Activated CD8-positive, alpha-beta memory T cell treated with anti-CD3 and anti-CD28 coated beads for 48 hours (primary cell): ENCODE measurements around the gene CYB561A3.
"Not testable (repeated sequence)": the region's sequence is repeated elsewhere in the genome, so short reads cannot be mapped to it uniquely, and the experiment has no call there.

ENCODE experiments used
- DNase-seq, 3 experiments: peaks; one replicate each; pipeline ENCODE4 v3.0.0-alpha.2; 2020; ENCODE audit warnings: low read depth in 2 of 3, low spot score in 2 of 3

The CYB561A3 gene, protein sequence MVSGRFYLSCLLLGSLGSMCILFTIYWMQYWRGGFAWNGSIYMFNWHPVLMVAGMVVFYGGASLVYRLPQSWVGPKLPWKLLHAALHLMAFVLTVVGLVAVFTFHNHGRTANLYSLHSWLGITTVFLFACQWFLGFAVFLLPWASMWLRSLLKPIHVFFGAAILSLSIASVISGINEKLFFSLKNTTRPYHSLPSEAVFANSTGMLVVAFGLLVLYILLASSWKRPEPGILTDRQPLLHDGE

DNA sequence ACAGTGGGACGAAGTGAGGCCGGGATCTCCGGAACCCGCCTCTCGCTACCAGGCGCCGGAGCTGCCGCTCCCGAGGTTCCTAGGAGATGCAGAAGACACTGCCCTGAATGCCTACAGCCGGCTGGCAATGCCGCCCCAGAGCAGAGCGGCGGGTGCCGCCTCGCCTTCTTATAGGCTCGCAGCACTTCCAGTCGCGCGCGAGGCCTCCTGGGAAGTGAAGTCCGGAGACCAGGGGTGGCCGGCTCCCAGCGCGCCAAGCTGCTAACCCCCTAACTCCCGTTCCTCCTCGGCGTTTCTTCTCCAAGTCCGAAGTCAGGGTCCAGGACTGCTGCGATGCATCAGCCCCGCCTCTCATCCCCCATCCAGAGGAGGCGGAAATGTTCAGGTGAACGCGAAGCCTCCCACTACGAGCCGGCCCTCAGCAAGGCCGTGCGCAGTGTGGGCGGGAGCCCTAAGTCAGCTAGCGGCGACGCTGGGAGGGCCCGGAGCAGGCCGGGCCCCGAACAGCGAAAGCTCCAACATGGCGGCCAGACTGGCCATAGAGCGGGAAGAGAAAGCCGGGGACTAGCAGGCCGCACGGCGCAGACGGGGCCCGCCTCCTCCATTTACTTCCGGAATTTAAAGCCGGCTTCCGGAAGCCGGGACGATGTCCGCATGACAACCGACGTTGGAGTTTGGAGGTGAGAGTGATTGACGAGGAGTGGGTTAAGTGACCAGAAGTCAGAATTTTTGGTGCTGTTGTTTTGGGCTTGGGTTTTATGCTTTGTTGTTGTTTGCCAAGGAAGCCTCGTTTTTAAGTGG is at the start of gene CYB561A3, which contains the start of gene TMEM138:
TSS of gene CYB561A3 (minus strand) at position 142 of the 801 bp plus-strand sequence. CDS start 5,169 bp downstream, outside the sequence.
TSS of gene TMEM138 (plus strand) at position 634 of the 801 bp plus-strand sequence. CDS start 2,017 bp downstream, outside the sequence.
- peak; percentile 72 to 85 (median 72) for DNase-seq

DNA sequence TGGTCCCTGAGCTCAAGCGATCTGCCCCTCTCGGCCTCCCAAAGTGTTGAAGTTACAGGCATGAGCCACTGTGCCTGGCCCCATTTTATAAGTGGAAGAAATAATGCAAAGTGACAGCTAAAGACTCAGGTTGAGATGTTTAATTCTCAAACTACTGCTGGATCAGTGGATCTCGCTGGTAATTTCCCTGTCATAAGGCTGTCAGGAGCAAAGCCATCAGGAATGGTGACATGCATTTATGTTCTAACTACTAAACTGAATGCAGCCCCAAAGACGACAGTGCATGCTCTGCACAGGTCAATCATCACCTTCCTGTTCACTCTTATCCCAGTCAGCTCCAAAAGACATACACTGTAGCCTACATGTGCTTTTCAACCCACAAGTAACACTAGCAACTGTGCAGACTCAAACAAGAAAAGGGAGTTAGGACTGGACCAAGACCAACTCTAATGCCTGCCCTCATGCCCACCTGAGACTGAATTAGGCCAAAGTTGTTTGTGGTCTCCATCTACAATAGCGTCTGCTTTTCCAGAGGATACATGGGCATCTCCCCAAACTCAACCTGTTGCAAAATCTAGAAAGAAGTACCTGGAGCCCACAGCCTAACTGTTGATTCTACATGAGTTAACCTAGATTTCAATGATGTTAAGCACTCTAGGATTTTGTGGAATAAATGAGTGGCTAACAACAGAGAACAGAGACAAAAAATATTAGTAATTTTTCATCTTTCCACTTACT is 45.5 kb upstream of the CYB561A3 start:
- no peak for DNase-seq

DNA sequence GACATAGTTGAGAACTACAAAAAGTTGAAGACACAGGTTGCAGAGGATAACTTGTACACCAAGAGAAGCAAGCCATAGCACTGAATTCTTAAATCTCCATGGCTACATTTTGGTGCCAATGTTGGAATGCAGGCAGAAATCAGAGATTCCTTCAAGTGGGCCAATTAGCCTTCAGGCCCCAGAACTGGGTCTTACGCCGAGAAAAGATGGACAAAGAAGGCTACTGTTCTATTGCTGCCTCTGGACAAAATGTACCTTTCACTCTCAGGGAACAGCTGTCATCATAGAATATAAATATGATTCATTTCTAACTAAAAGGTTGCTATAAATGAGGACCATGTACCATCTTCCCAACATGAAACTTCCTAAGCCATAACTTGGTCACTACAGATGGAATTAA is 44.4 kb upstream of the CYB561A3 start:
- no peak for DNase-seq

DNA sequence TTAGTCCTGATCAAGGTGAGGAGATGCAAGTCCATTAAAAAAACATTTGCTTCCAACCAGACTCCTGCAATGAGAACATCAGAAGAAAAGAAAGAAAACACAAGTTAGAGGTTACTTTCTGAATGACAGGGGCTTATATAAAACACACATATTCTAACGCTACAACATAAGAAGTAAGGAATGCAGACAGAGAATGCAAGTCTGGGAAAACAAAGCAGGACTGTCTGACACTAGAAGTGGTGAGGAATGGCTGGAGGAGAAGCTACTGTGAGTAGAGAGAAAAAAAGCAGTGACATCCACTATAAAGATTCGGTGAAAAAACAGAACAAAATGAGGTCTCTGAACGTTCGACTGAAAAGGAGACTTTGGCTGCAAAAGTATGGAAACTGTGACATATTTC is 43.0 kb upstream of the CYB561A3 start:
- no peak for DNase-seq

DNA sequence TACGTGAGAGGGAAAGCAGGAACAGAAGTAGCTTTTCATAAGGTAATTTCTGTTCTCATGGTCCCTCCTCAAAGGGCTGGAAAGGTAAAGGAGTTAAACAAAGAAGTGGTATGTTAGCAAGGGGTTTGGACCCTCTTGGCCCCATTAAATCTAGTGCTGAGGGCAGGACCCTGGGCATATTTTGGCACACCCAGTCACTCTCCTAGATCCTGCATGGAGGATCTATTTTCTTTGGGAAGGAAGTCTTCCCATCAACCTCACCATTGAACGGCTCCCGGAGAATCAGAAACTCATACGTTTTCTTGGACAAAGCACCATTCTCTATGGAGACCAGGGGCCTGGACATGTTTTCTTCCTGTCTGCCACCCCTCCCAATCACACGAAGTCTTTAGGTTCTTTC is 42.4 kb upstream of the CYB561A3 start:
- no peak for DNase-seq

DNA sequence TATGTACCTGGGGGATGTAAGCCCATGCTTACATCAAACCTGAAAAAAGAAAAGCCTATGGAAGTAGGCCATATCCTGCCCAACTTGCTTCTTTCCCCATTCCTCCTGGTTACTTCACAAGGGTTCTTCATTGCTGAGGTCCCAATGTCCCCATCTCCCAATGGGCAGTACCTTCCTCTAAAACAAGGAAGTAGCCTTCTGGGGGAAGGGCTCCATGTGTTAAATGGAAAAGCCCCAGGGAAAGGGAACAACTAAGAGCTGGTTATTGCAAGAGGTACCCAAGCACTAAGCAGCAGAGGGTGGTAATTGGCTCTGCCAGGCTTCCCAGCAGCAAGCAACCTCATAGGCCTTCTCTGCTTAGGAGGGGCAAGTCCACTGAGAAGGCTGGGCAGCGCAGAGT is 42.0 kb upstream of the CYB561A3 start:
- no peak for DNase-seq

DNA sequence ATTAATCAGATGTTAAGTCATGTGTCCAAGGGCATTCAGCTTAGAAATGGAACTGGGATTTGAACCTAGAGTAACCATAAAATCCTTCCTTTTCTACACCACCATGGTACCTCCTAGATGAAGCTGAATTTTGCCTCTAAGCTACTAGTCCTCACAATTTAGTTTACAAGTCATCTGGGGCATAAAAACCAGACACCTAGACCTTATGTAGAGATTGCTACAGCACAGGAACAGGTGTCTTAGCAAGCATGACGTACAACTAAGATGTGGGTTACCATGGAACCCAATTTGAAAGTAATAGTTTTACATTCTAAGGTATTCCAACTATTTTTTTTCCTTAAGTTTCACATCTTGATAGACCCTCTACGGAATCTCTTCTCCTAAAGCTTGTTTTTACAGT is 39.9 kb upstream of the CYB561A3 start:
- no peak for DNase-seq

DNA sequence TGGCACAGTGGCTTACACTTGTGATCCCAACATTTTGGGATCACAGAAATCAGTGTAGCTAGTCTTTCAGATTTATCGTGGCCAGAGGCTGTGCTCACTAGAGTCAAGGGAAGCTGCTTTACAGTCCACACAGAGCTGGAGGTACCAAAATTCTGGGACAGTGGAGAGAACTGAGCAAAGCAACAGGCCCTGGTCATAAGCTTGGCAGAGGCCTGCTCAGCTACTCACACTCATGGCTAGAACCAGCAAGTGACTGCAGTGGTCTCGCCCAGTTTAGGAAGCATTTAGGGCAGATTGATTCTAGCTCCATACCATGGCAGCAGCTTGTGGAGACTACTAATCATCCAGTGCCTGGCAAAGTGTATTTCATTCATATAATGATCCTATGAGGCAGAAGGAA is 39.5 kb upstream of the CYB561A3 start:
- no peak for DNase-seq

DNA sequence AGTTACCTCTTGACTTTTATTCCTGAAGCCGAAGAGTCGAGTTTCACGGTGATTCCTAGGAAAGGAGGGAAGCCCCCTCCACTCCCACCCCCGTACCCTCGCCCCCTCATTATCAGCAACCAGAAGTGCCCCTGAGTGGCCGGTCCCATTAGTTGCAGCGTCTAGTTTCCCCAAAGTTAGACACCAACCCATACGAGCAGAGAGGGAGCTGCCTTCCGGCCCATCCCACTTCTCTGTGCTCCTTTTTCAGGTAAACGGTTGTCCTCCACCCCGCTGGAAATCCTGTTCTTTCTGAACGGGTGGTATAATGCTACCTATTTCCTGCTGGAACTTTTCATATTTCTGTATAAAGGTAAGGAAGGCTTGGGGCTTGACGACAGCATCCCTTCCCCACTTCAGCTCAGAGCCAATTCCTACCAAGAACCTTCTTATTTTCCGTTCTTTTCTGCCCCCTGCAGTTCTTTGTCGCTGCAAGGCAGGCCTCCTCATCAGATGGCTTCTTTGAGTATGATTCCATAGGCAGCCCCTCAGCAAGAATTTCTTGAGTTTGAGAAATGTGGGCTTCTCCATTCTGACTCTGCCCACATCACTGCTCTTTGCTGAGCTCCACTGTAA is 31.4 kb upstream of the CYB561A3 start:
- DNase-seq: no peak

DNA sequence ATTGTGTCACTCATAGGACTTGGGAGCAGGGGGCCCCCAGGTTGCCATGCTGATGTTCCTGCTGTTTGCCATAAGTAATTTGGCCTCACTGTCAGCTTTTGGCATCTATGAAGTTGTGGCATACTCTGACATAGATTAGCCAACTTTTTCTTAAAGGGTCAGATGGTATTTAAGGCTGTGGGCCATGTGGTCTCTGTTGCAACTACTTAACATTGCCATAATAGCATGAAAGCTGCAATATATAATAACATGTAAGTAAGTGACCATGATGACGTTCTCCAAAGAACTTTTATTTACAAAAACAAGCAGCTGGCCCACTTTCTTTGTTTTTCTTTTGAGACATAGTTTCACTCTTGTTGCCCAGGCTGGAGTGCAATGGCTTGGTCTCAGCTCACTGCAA is 28.5 kb upstream of the CYB561A3 start:
- DNase-seq: no peak

DNA sequence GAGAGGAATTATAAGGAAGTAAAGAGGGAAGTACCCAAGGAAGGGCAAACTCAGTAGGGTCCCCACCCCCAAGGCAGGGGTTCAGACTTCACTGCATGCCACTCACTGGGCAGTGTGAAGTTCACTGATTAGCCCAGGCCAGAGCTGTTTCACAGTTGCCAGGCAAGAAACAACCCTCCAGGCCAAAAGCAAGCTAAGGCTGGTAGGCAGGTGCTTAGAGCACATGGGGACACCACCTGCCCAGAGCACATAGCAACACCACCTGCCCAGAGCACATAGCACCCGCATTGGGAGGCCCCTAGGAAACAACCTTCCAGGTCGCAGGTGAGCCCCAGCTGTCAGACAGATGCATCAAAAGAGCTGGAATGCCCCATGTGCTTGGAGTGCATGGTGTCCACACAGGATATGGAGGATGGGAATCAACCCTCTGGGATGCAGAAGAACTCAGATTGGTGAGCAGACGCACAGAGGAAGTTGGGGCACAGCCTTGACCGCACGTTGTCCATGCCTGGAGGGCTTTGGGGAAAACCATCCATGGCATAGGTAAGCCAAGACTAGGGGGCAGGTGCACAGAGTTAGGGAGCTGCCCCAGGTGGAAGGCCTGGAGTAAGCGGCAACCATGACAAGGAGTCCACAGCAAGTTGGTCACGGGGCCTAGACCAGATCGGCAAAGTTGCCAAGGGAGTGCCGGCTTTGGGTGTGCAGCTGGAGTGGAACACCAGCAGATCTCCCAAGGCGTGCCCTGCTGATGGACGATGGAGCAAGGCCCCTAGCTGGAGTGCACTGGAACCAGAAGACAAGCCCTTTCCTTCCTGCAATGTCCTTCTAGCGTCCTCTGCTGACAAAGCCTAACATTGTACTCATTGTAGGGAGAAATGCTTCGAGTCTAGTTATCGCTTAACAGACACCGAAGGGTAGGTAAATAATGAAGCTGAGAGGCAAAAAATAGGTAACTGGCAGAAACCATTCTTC is 22.9 kb upstream of the CYB561A3 start:
- DNase-seq: no peak

DNA sequence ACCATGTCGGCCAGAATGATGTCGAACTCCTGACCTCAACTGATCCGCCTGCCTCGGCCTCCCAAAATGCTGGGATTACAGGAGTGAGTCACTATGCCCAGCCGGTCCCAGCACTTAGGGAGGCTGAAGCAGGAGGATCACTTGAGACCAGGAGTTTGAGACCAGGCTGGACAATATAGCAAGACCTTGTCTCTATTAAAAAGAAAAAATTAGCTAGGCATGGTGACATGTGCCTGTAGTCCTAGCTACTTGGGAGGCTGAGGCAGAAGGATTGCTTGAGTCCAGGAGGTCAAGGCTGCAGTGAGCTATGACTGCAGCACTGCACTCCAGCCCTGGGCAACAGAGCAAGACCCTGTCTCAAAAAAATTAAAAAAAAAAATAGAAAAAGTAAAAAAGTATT is 22.2 kb upstream of the CYB561A3 start:
- not testable (repeated sequence) for DNase-seq

DNA sequence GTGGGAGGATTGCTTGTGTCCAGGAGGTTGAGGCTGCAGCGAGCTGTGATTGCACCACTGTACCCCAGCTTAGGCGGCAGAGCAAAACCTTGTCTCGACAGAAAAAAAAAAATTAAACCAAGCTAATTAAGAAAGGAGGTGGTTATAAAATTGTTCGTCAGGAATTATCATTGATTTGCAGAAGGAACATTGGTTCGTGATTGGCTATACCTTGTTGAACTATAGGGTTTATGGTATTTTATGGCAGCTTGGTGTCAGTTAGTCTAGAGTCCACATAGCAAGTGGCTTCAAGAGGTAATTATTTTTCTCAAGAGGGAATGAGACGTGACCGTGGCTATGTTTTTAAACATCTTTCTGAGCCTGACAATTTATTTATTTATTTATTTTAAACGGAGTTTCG is 19.2 kb upstream of the CYB561A3 start:
- no peak for DNase-seq

DNA sequence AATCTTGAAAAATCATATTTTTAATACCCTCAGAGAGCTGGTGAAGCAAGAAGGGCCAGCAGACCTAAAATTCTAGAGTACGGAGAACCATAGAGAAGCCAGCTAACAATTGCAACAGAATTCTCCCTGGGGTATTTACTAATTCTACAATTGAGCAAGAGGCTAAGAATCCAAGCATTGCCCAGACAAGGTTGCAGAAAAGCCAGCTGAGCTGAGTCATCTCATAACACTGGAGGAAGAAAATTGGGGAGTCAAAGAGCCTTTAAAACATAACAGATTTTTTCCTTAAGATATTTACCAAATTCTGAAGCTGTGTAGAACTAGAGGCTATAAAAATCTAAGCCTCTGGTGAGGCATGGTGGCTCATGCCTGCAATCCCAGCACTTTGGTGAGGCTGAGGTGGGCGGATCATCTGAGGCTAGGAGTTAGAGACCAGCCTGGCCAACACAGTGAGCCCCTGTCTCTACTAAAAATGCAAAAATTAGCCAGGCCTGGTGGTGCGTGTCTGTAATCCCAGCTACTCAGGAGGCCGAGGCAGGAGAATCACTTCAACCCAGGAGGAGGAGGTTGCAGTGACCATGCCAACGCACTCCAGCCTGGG is 17.1 kb upstream of the CYB561A3 start:
- no peak for DNase-seq

DNA sequence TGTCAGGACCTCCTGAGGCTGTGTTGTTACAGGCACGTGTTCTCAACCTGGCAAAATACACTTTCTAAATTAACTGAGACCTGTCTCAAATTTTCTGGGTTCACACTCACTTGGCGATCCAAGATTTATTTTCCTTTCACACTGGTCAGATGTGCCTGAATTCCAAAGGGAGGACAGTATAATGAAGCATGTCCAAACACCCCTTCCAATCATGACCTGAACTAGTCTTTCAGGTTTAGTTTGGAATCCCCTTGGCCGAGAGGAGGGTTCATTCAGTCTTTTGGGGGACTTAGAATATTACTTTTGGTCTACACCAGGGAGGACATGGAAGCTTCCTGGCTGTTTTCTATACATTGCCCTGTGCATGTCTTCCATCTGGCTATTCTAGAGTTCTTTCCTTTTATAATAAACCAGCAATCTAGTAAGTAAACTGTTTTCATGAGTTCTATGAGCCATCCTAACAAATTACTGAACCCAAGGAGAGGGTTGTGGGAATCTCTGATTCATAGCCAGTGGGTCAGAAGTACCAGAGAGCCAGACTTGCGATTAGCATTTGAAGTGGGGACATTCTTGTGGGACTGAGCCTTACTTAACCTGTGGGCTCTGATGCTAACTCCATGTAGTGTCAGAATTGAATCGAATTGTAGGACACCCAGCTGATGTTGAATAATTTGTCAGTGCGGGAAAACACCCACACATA is 15.9 kb upstream of the CYB561A3 start:
- no peak for DNase-seq

DNA sequence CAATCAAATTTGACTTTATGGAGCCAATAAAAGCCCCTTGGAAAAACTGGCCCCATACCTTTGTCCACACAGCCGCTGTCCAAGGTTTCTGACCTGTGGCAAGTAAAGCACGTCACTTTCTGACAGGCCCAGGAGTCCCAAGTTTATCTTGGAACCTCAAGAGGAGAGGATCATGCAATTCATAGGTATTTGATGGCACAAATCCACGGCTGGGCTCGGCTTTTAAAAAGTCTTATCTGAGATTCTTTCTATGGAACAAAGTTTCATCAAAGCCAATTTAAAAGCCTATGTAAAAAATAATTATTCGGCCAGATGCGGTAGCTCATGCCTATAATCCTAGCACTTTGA is 14.1 kb upstream of the CYB561A3 start:
- no peak for DNase-seq

DNA sequence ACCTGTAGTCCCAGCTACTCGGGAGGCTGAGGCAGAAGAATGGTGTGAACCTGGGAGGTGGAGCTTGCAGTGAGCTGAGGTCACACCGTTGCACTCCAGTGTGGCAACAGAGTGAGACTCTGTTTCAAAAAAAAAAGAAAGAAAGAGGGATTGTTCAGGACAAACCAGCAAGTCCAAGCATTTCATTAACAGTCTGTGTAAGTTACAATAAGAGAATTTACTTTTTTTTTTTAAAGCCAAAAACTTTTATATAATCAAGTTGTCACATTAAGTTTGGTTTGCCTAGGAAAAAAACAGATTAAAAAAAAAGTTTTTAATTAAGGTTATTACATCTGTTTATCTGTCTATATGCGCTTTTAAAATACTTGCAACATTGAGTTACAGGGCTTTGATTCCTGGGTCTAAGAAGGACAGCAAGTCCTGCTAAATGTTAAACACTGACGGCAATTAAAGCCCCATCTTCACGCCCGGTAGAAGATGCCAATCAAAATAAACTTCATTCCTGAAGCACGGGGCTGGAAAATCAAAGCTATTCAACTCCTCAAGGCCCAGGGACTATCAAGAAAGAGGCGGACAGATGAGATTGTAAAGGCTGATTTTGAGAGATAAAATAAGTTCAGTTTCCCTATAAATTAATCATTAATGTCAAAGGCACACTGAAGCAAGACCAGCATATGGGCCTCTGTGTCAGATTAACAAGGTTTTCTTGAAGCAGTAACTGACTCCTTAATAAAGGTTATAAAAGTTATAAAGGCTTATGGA is 11.2 kb upstream of the CYB561A3 start:
- DNase-seq: no peak

DNA sequence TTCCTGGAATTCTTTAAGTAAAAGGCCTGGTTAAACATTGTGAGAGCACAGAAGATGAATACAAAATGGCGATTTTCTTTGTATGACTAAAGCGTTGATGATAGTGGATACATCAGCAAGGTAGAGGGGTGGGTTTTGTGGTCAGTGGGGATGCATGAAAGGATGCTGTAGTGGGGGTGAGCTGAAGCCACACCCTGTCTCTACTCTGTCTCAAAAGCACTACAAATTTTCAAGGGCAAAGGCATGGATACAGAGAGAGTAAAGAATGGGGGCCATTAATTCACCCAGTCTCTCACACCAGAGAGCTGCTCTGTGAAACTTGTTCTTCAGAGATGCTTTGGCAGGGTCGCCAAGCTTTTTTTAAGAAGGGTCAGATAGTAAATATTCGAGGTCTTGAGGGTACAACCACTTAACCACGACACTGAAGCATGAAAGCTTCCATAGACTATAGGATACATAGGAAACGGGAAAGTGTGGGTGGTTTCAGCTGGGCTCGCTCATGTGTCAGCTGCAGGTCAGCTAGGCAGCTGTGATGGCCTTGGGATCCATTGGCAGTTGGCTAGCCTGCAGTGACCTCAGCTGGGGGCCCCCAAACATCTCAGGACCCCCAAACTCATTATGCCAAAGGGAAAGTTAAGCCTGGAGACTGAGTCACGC is 8.8 kb upstream of the CYB561A3 start:
- no peak for DNase-seq
